ENCODE measurements around the gene SLC35F3.

The SLC35F3 gene

GRCh38 chr1:233990486-233990885 lies 86.0 kb downstream of the SLC35F3 start:
- 80% methylated on average over 1 of the region's 2 CpGs; no CpG with 5 or more reads in 1 of the 2 experiments for WGBS, 2 experiments
- Histone ChIP-seq H3K4me1 (ENCODE audit: control insufficient read depth, insufficient read depth, low read length) (peaks cover 4% of the 10 kb centered on the region), H3K4me3 (ENCODE audit: insufficient read depth, low read depth, low read length) (no peak overlapping the region), H3K27ac (ENCODE audit: insufficient read depth, low read depth, low read length, poor library complexity, severe bottlenecking) (no peak overlapping the region), H3K27me3 (ENCODE audit: control insufficient read depth, insufficient read depth, low read length, poor library complexity, severe bottlenecking) (no peaks in the 10 kb centered on the region), H3K9me3 (ENCODE audit: control insufficient read depth, low read length) (no peaks in the 10 kb centered on the region), H3K36me3 (ENCODE audit: control insufficient read depth, insufficient read depth, low read length) (no peaks in the 10 kb centered on the region)

GRCh38 chr1:233993651-233994050 lies 89.2 kb downstream of the SLC35F3 start:
- Histone ChIP-seq H3K27me3 (ENCODE audit: control insufficient read depth, insufficient read depth, low read length, poor library complexity, severe bottlenecking) (no peaks in the 10 kb centered on the region), H3K4me1 (ENCODE audit: control insufficient read depth, insufficient read depth, low read length) (peaks cover 4% of the 10 kb centered on the region), H3K36me3 (ENCODE audit: control insufficient read depth, insufficient read depth, low read length) (no peaks in the 10 kb centered on the region), H3K9me3 (ENCODE audit: control insufficient read depth, low read length) (no peaks in the 10 kb centered on the region), H3K27ac (ENCODE audit: insufficient read depth, low read depth, low read length, poor library complexity, severe bottlenecking) (no peak overlapping the region), H3K4me3 (ENCODE audit: insufficient read depth, low read depth, low read length) (no peak overlapping the region)
- WGBS, 2 experiments, result 88 to 90% methylated on average over 6 of the region's 6 CpGs

- Histone ChIP-seq H3K27ac (ENCODE audit: insufficient read depth, low read depth, low read length, poor library complexity, severe bottlenecking) (no peak overlapping the region), H3K4me1 (ENCODE audit: control insufficient read depth, insufficient read depth, low read length) (peaks cover 4% of the 10 kb centered on the region)
These were observed 89.6 kb downstream of the SLC35F3 start for GRCh38 chr1:233994112-233994511.

GRCh38 chr1:233998456-233998855 lies 94.0 kb downstream of the SLC35F3 start:
- Histone ChIP-seq H3K36me3 (ENCODE audit: control insufficient read depth, insufficient read depth, low read length) (no peaks in the 10 kb centered on the region), H3K27me3 (ENCODE audit: control insufficient read depth, insufficient read depth, low read length, poor library complexity, severe bottlenecking) (no peaks in the 10 kb centered on the region), H3K27ac (ENCODE audit: insufficient read depth, low read depth, low read length, poor library complexity, severe bottlenecking) (no peak overlapping the region), H3K4me3 (ENCODE audit: insufficient read depth, low read depth, low read length) (no peak overlapping the region), H3K9me3 (ENCODE audit: control insufficient read depth, low read length) (no peaks in the 10 kb centered on the region), H3K4me1 (ENCODE audit: control insufficient read depth, insufficient read depth, low read length) (peaks cover 11% of the 10 kb centered on the region)
- WGBS, 2 experiments, result 94 to 100% methylated on average over 2 to 3 of the region's 3 CpGs

More at GRCh38 chr1:233994112-233994511, 89.6 kb downstream of the SLC35F3 start:
- Histone ChIP-seq H3K27me3 (ENCODE audit: control insufficient read depth, insufficient read depth, low read length, poor library complexity, severe bottlenecking) (no peaks in the 10 kb centered on the region), H3K36me3 (ENCODE audit: control insufficient read depth, insufficient read depth, low read length) (no peaks in the 10 kb centered on the region), H3K9me3 (ENCODE audit: control insufficient read depth, low read length) (no peaks in the 10 kb centered on the region), H3K4me3 (ENCODE audit: insufficient read depth, low read depth, low read length) (no peak overlapping the region)
- 92 to 98% methylated on average over 3 of the region's 3 CpGs for WGBS, 2 experiments

- Histone ChIP-seq H3K27me3 (ENCODE audit: control insufficient read depth, insufficient read depth, low read length, poor library complexity, severe bottlenecking) (no peaks in the 10 kb centered on the region), H3K9me3 (ENCODE audit: control insufficient read depth, low read length) (no peaks in the 10 kb centered on the region), H3K36me3 (ENCODE audit: control insufficient read depth, insufficient read depth, low read length) (no peaks in the 10 kb centered on the region), H3K27ac (ENCODE audit: insufficient read depth, low read depth, low read length, poor library complexity, severe bottlenecking) (no peak overlapping the region), H3K4me1 (ENCODE audit: control insufficient read depth, insufficient read depth, low read length) (peaks cover 11% of the 10 kb centered on the region), H3K4me3 (ENCODE audit: insufficient read depth, low read depth, low read length) (no peak overlapping the region)
- WGBS, 2 experiments, result 75 to 80% methylated on average over 6 of the region's 6 CpGs
These were observed 94.4 kb downstream of the SLC35F3 start for GRCh38 chr1:233998891-233999290.

- Histone ChIP-seq H3K36me3 (ENCODE audit: control insufficient read depth, insufficient read depth, low read length) (no peaks in the 10 kb centered on the region), H3K27me3 (ENCODE audit: control insufficient read depth, insufficient read depth, low read length, poor library complexity, severe bottlenecking) (no peaks in the 10 kb centered on the region), H3K4me3 (ENCODE audit: insufficient read depth, low read depth, low read length) (no peak overlapping the region), H3K27ac (ENCODE audit: insufficient read depth, low read depth, low read length, poor library complexity, severe bottlenecking) (no peak overlapping the region), H3K9me3 (ENCODE audit: control insufficient read depth, low read length) (no peaks in the 10 kb centered on the region), H3K4me1 (ENCODE audit: control insufficient read depth, insufficient read depth, low read length) (peaks cover 11% of the 10 kb centered on the region)
- WGBS, 2 experiments, result 29 to 33% methylated on average over 5 of the region's 5 CpGs
These were observed 96.1 kb downstream of the SLC35F3 start for GRCh38 chr1:234000557-234001041.

GRCh38 chr1:234001817-234002216 lies 97.3 kb downstream of the SLC35F3 start:
- H3K4me1 ChIP-seq (ENCODE audit: control insufficient read depth, insufficient read depth, low read length), result peaks cover 11% of the 10 kb centered on the region
- H3K27me3 ChIP-seq (ENCODE audit: control insufficient read depth, insufficient read depth, low read length, poor library complexity, severe bottlenecking), result no peaks in the 10 kb centered on the region
- no peaks in the 10 kb centered on the region for H3K36me3 ChIP-seq (ENCODE audit: control insufficient read depth, insufficient read depth, low read length)
- no peak overlapping the region for H3K4me3 ChIP-seq (ENCODE audit: insufficient read depth, low read depth, low read length)
- no peaks in the 10 kb centered on the region for H3K9me3 ChIP-seq (ENCODE audit: control insufficient read depth, low read length)
- H3K27ac ChIP-seq (ENCODE audit: insufficient read depth, low read depth, low read length, poor library complexity, severe bottlenecking), result no peak overlapping the region

- H3K4me1 ChIP-seq (ENCODE audit: control insufficient read depth, insufficient read depth, low read length), result peaks cover 8% of the 10 kb centered on the region
- H3K36me3 ChIP-seq (ENCODE audit: control insufficient read depth, insufficient read depth, low read length), result no peaks in the 10 kb centered on the region
- H3K27me3 ChIP-seq (ENCODE audit: control insufficient read depth, insufficient read depth, low read length, poor library complexity, severe bottlenecking), result no peaks in the 10 kb centered on the region
- no peak overlapping the region for H3K27ac ChIP-seq (ENCODE audit: insufficient read depth, low read depth, low read length, poor library complexity, severe bottlenecking)
- H3K9me3 ChIP-seq (ENCODE audit: control insufficient read depth, low read length), result no peaks in the 10 kb centered on the region
- no peak overlapping the region for H3K4me3 ChIP-seq (ENCODE audit: insufficient read depth, low read depth, low read length)
These were observed 100.1 kb downstream of the SLC35F3 start for GRCh38 chr1:234004591-234004990.

GRCh38 chr1:234007684-234008083 lies 103.2 kb downstream of the SLC35F3 start:
- Histone ChIP-seq H3K27me3 (ENCODE audit: control insufficient read depth, insufficient read depth, low read length, poor library complexity, severe bottlenecking) (no peaks in the 10 kb centered on the region), H3K9me3 (ENCODE audit: control insufficient read depth, low read length) (no peaks in the 10 kb centered on the region), H3K36me3 (ENCODE audit: control insufficient read depth, insufficient read depth, low read length) (no peaks in the 10 kb centered on the region), H3K4me1 (ENCODE audit: control insufficient read depth, insufficient read depth, low read length) (no peaks in the 10 kb centered on the region), H3K4me3 (ENCODE audit: insufficient read depth, low read depth, low read length) (no peak overlapping the region), H3K27ac (ENCODE audit: insufficient read depth, low read depth, low read length, poor library complexity, severe bottlenecking) (no peak overlapping the region)
- 81 to 94% methylated on average over 1 of the region's 1 CpG for WGBS, 2 experiments

GRCh38 chr1:234008591-234008990 lies 104.1 kb downstream of the SLC35F3 start:
- Histone ChIP-seq H3K27me3 (ENCODE audit: control insufficient read depth, insufficient read depth, low read length, poor library complexity, severe bottlenecking) (no peaks in the 10 kb centered on the region), H3K27ac (ENCODE audit: insufficient read depth, low read depth, low read length, poor library complexity, severe bottlenecking) (no peak overlapping the region), H3K36me3 (ENCODE audit: control insufficient read depth, insufficient read depth, low read length) (no peaks in the 10 kb centered on the region), H3K9me3 (ENCODE audit: control insufficient read depth, low read length) (no peaks in the 10 kb centered on the region), H3K4me1 (ENCODE audit: control insufficient read depth, insufficient read depth, low read length) (no peaks in the 10 kb centered on the region), H3K4me3 (ENCODE audit: insufficient read depth, low read depth, low read length) (no peak overlapping the region)

- no peaks in the 10 kb centered on the region for H3K9me3 ChIP-seq (ENCODE audit: control insufficient read depth, low read length)
- H3K4me1 ChIP-seq (ENCODE audit: control insufficient read depth, insufficient read depth, low read length), result no peaks in the 10 kb centered on the region
- WGBS, 2 experiments, result 92% methylated on average over 1 of the region's 1 CpG; no CpG with 5 or more reads in 1 of the 2 experiments
- no peaks in the 10 kb centered on the region for H3K36me3 ChIP-seq (ENCODE audit: control insufficient read depth, insufficient read depth, low read length)
- no peak overlapping the region for H3K4me3 ChIP-seq (ENCODE audit: insufficient read depth, low read depth, low read length)
- no peak overlapping the region for H3K27ac ChIP-seq (ENCODE audit: insufficient read depth, low read depth, low read length, poor library complexity, severe bottlenecking)
- no peaks in the 10 kb centered on the region for H3K27me3 ChIP-seq (ENCODE audit: control insufficient read depth, insufficient read depth, low read length, poor library complexity, severe bottlenecking)
These were observed 105.2 kb downstream of the SLC35F3 start for GRCh38 chr1:234009668-234010067.

Data from ectodermal cell (in vitro differentiated cells).